ENCODE measurements around the gene HOGA1. TPM values are rescaled to one million over a fixed set of nuclear protein-coding genes. Genes with fewer than 3 reads are reported as not detected.
A peak's percentile ranks its signal among the peaks of the same experiment; 100 is the strongest.

HOGA1 gene
- polyA plus RNA-seq, 1 of the 3 experiments (the other 2 are of a cell fraction): 2.9 TPM

GRCh38 chr10:97572214-97572989, 11.8 kb upstream of the HOGA1 start, which contains the start of gene ANKRD2 (continued):
- TF ChIP-seq, protein P1, sequence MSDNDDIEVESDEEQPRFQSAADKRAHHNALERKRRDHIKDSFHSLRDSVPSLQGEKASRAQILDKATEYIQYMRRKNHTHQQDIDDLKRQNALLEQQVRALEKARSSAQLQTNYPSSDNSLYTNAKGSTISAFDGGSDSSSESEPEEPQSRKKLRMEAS (IDR thresholded peaks at IDR 0.05; ENCODE audit: low read depth): peak; percentile 41; the same call in 1 of the 2 replicates
- TF ChIP-seq RCOR1 (IDR thresholded peaks at IDR 0.05; ENCODE audit: low read length) (no peak), TAF1 (IDR thresholded peaks at IDR 0.05; ENCODE audit: borderline replicate concordance, low read depth, low read length) (no peak), RXRA (IDR thresholded peaks at IDR 0.05; ENCODE audit: borderline replicate concordance, low read depth) (no peak), TEAD4 (IDR thresholded peaks at IDR 0.05; ENCODE audit: borderline replicate concordance, insufficient read depth) (no peak), NFIC (IDR thresholded peaks at IDR 0.05; ENCODE audit: borderline replicate concordance) (peak; percentile 70), NRF1 (IDR thresholded peaks at IDR 0.05; ENCODE audit: low read depth, low read length) (no peak), POLR2AphosphoS5 (IDR thresholded peaks at IDR 0.05; ENCODE audit: low read depth, low read length) (no peak), EP300 (IDR thresholded peaks at IDR 0.05; ENCODE audit: borderline replicate concordance in 1 of 2, low read depth in 1 of 2, low read length in 1 of 2) (no peak), GABPA (IDR thresholded peaks at IDR 0.05; ENCODE audit: low read depth) (no peak), RAD21 (IDR thresholded peaks at IDR 0.05; ENCODE audit: low read length) (peak; percentile 83), IRF3 (IDR thresholded peaks at IDR 0.05; ENCODE audit: low read depth, low read length) (no peak), SIN3A (IDR thresholded peaks at IDR 0.05; ENCODE audit: borderline replicate concordance, low read depth, low read length) (no peak), GATA2 (CRISPR knock-in tag; IDR thresholded peaks at IDR 0.05) (no peak), FOXJ3 (CRISPR knock-in tag; IDR thresholded peaks at IDR 0.05) (no peak), TCF12 (IDR thresholded peaks at IDR 0.05) (no peak)
- TF ChIP-seq, protein P2, sequence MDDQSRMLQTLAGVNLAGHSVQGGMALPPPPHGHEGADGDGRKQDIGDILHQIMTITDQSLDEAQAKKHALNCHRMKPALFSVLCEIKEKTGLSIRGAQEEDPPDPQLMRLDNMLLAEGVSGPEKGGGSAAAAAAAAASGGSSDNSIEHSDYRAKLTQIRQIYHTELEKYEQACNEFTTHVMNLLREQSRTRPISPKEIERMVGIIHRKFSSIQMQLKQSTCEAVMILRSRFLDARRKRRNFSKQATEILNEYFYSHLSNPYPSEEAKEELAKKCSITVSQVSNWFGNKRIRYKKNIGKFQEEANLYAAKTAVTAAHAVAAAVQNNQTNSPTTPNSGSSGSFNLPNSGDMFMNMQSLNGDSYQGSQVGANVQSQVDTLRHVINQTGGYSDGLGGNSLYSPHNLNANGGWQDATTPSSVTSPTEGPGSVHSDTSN (IDR thresholded peaks at IDR 0.05): no peak
- TF ChIP-seq, protein P3, sequence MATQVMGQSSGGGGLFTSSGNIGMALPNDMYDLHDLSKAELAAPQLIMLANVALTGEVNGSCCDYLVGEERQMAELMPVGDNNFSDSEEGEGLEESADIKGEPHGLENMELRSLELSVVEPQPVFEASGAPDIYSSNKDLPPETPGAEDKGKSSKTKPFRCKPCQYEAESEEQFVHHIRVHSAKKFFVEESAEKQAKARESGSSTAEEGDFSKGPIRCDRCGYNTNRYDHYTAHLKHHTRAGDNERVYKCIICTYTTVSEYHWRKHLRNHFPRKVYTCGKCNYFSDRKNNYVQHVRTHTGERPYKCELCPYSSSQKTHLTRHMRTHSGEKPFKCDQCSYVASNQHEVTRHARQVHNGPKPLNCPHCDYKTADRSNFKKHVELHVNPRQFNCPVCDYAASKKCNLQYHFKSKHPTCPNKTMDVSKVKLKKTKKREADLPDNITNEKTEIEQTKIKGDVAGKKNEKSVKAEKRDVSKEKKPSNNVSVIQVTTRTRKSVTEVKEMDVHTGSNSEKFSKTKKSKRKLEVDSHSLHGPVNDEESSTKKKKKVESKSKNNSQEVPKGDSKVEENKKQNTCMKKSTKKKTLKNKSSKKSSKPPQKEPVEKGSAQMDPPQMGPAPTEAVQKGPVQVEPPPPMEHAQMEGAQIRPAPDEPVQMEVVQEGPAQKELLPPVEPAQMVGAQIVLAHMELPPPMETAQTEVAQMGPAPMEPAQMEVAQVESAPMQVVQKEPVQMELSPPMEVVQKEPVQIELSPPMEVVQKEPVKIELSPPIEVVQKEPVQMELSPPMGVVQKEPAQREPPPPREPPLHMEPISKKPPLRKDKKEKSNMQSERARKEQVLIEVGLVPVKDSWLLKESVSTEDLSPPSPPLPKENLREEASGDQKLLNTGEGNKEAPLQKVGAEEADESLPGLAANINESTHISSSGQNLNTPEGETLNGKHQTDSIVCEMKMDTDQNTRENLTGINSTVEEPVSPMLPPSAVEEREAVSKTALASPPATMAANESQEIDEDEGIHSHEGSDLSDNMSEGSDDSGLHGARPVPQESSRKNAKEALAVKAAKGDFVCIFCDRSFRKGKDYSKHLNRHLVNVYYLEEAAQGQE (IDR thresholded peaks at IDR 0.05; ENCODE audit: low read depth, low read length): no peak
